SW 1271 (cell line): ENCODE data around the gene HEBP2.
"Not testable (repeated sequence)": the region's sequence is repeated elsewhere in the genome, so short reads cannot be mapped to it uniquely, and the experiment has no call there.

Experiments
- DNase-seq, 2 experiments: peaks; one replicate each; lab custom pipeline; 2025; lab: John Stamatoyannopoulos, UW

Gene HEBP2

DNA sequence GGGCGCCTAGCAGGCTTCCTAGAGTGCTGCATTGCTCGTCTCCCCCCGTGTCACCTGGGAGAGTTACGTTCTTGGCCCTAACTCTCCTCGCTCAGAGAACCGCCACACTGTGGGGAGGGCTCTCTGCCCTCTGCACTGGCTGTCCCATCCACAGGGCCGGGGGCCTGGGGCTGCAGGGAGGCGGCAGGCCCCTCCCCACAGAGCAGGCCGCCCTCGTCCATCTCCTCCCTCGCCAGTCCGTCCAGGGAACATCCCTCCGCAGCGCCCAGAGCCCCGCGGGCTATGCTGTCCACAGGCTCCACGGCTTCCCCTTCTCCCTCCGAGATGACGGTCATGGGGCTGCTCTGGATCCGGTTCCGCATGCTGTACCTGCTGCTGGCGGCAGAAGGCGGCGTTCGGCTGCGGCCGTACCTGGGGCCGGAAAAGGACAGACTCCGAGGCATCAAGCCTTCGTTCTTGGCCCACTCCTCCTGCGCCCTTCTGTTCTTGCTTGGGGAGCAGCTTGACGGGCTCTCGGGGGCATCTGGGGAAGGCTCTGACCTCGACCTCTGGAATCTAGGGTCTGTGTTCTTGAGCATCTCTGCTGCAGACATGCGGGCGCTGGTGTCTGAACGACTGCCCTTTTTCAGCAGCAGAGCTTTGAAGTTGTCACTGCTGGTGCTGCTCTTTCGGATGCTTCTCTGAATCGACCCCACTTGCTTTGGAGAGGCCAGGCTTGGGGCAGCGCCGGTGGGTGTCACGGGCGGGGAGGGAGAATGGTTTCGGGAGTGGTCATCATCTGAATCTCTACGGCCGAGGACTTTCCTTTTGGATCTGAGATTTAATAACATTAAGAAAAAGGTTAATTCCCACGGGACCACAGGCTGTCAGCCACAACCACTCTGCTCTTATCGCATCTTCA lies 20.2 kb downstream of the HEBP2 start:
- DNase-seq, result no peak

DNA sequence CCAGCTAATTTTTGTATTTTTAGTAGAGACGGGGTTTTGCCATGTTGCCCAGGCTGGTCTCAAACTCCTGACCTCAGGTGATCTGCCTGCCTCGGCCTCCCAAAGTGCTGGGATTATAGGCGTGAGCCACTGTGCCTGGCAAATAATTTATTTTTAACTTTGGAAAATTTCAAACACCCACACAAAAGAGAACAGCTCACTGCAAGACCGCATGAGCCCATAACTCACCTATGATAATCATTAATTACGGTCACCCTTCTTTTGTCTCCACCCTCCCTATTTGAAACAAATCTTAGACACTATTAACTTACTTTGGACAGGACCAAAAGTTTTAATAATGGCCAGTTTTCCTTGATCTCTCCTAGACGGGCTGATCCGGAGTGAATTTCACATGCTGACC lies 21.2 kb downstream of the HEBP2 start:
- DNase-seq, result not testable (repeated sequence)

DNA sequence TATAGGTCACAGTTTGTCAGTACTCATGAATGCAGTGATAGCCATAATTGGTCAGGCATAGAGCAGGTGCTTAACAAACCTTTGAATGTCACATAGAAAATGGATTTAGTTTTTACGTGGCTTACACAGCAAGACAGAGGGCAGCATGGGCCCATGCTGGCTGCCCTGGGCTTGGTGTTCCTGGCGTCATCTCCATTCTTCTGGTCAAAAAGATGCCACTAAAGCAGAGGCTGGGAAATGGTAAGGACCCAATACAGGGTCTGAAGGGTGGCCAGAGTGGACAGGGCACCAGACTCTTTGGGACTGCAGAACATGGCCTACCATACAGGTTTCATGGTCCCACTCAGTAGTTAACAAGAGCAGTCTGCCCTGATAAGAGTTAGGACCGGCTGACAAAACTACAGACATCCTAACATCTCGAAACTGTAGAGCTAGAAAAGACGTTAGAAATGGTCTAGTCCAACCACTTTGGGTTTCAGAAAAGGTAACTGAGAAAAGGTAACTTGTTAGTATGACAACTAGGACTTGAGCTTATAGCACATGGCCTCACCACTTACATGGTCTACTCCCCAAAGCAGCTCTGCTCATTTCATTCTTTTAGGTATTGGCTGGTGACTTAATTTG lies 22.6 kb downstream of the HEBP2 start:
- DNase-seq, result no peak

DNA sequence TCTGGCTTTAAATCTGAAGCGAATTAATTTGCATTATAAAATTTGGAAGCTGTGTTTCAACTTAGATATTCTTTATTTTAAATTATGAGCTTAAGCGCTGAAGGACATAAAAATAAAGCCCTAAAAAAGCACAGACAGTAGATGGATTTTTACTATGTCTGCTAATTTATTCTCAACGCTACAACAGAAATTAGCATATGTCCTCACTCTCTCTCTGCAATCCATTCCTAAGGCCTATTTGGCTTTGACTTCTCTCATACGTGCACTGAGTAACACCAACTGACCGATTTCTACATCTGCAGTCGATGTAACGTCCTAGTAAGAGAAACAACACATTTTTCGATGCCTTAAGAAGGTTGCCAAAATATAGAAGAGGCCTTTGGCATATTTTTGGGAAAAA lies 23.7 kb downstream of the HEBP2 start:
- no peak for DNase-seq

DNA sequence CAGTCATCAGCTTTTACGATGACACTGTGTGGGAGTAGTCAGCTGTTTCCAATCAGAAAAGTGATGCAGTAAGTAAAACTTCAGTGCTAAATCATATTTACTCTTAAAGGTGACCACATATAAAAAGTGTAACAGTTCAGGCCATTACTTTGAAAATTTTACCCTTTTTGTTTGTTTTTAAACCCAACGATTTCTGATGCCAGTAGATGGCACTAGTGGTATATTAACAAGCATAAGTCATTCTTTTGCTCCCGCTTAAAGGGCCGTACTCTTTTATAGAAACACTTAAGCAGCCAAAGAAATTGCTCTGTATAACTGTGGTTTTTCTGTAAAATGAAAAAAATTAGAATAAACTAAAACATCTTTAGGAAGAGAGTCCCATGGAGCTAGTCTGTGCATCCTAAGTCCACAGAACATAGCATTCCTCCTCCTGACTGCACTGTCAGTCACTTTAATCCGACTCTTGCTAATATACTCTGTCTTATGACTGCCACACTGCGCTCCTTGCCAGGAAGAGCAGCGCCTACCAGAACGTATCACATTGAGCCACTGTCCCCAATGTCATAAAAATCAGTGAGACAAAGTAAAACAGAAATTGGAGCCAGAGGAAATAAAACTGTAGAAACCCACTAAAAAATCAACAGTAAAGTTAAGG lies 25.0 kb downstream of the HEBP2 start:
- DNase-seq, result peak in 1 of 2 experiments; percentile 58

DNA sequence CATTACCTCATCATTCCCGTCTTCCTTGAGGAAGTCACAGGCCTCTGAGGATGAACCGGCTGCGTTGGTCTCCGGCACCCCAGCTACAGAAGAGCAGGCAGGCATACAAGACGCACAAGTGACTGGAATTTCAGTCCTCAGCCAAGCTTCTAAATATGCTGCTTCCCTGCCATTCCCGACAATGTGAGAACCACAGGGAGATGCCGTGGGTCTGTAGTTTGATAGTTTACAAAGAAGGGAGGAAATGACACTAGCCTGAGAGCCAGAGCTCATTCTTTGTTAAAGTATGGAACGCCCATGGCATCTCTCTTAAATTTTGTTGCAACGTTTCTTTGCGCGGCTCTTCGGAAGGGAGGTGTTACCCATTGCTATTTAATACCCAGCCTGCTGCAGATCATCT lies 25.7 kb downstream of the HEBP2 start:
- DNase-seq, result no peak

DNA sequence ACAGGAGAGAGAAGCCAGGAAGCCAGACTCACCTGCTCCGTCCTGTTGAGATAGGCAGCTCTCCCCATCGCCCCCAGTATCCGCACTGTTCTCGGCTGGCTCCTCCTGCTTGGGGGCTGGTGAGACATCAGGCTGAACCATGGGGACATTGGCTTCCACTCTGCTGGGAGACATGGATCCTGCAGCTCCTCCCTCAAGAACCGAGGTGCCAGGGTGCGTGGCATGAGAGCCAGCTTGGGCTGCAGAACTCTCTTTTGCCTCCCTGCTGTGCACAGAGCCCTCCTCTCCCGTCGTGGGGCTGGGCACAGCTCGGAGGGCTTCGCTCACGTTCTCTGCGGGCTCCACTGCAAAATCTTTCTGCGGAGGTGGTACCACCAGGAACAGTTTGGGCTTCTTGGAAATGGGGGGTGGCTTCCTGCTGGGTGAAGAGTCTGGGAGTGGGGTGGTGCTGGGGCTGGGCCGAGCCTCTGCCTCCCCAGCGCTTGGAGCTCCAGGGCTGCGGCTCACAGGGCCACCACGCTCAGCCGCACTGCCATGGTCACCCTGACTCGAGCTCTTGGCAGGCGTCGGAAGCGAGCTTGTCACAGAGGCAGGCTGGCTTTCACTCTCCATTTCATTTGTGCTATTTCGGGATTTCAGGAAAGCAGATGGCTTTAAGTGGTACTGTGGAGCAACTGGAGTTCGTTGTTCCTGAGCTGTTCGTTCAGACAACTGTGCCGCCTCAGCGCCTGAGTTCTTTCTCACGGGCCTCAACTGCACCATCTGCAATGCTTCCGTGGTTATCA lies 26.5 kb downstream of the HEBP2 start:
- DNase-seq, result no peak

DNA sequence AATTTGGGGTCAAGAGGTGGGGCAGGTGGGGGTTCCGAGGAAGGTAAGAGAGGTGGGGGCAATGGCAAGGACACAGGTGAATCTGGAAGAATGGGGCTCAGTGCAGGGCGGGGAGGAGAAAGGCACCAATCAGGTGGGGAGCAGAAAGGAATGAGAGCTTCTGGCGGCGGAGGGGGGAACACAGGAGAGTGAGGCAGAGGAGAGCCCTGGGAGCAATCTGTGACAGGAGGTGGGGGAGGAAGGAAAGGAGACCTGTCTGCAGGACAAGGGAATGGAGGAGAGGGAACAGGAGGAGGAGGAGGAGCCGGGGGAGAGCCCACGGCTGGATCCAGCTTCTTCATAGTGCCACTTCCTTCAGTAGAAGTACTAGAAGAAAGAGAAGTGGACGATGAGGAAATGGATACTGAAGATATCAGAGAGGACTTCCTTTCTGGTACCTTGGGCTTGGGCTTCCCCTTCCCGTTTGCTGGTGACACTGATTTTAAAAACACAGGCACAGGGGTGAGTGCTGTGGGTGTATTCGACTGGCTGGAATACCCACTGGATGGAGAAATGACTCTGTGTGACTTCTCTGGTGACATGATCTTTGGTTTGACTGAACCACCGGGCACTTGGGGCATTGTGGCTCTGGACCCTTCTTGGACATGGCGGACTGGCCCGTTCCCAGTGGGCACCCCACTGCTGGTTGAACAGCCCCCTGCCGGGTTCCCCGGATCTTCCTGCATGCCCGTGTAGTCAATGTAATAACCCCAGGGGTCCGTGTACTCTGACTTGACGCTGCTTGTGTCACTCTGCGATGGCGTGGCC lies 27.4 kb downstream of the HEBP2 start:
- no peak for DNase-seq

DNA sequence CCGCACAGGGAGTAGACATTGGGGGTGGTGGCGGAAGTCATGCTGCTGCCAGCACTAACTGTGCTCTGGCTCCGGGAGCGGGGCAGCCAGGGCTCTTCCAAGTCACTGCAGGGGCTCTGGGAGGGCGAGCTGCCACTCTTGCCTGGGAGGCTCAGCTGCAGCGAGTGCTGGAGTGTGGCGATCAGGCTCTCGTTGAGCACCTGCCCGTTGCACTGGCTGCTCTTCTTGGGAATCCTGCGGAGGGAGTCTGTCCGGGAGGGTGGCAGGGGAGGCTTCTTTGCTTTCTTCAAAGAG lies 28.0 kb downstream of the HEBP2 start:
- DNase-seq, result no peak

DNA sequence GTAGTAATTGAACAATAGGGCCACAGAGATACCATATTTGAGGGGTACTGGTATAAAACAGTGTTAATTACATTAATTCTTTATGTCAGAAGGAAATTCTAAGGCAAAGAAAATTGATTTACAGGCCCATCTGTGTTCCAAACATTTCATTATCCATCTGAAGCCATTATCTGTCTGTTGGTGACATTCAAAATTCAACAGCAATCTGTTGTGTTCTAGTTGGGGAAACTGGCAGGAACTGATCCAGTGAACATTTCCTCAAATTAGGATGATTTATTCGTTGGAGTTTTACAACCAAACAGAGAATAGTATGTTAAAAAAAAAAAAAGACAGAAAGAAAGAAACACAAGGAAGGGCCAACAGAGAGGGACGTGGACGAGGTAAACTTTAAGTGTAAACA lies 30.1 kb downstream of the HEBP2 start:
- no peak for DNase-seq

DNA sequence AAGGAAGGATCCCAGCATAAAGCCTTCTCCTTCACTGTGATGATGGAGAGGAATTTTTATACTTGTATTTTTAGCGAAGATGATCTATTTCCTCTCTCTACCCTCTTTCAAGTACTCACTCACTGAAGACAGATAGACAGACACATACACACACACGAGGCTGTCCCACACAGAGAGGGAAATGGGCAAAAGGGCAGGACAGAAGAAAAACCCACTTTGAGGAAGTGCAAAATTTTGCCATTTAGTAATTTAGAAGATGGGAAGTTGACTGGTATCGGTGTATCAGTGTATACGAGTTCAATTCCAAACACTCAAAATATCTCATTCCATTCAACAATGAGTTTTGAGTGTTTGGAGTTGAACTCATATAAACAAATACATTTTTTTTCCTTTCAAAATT lies 30.9 kb downstream of the HEBP2 start:
- no peak for DNase-seq

DNA sequence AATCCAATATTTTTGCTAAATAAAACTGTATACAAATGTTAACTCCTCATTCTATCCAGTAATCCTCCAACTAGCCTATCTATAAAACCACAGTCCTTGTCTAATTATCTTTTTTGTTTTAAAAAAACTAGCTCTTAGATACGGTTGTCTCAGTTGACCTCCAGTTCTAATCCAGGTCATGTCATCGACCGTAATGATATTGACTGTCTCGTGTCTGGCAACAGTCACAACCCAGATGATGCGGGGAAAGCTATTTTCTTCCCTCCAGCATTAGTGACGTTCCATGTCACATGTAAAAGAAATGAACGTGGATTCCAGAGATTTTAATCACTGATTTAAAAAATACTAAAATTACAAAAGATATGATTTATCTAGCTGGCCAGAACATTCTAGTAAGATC lies 35.5 kb downstream of the HEBP2 start:
- DNase-seq, result no peak

DNA sequence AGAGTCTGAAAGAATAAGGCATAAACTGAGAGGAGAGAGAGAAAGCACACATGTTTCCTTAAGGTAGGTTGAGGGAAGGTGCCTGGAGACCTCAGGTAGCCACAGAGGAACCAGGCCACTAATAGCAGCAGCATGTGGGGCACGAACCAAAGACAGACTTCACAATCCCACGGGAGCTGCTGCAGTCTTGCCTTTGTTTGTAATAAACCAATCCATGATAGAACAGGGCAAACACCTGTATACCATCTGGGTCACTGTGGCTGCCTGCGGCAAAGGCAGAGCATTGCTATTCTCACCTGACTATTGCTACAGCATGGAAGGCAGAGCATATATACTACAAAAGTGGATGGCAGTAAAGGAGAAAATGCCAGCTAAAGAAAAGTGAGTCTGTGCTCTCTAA lies 36.3 kb downstream of the HEBP2 start:
- DNase-seq, result no peak

DNA sequence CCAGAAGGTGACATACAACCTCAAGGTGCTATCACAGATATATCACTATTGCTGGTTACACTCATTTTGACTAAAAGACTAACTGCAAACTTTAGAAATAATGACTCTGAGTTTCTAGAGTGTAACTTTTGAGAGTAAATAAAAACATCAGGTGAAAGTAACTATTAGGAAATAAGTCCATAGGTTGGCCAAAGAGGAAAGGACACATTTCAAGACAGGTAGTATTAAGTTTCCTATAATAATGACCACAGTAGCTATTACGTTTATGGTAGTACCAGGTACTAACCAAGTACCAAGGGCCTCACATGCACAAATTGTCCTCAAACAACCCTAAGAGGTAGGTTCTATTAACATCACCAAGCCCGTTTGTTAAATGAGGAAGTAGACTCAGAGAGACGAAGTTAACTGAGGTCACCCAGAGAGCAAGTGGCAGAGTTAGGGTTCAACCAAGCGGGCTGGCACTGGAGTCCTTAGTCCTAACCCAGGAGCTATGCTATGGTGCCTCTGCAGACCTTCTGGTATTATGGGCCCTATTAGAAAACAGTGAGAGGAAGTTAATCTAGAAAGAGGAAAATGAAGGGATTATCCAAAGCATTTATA lies 36.8 kb downstream of the HEBP2 start:
- DNase-seq, result no peak

DNA sequence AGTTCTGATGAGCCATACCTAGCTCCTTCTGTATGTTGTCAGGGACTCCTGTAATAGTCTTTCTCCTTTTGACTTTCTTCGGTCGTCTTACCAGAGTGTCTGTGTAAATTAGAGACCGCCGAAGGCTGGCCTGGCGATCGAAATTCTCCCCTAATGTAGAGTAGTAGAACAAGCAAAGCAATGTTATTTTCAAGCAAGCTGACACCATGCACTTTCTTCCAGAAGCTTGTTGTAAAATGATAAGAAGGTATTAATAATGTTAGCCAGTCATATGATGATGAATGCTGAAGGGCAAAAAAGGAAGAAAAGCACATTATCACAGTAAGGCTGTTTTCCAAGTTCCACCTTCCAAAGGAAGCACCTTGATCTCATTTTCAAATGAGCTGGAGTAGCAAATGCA lies 37.9 kb downstream of the HEBP2 start:
- no peak for DNase-seq

DNA sequence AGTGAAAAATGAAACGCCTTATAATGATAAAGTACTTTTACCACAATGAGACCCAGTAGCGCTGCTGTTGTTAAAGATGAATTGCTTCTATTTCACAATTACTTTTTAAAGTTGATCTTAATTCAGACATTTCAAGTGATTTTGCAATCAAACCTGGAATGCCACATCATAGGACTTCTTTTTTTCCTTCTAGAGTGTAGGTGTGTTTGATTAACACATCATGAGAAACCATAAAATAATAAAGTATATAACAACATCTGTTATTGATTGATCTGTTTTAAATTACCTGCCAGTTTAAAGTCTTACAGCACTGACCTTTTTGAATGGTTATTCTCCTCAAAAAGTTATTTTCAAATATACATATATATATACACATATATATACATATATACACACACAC lies 38.6 kb downstream of the HEBP2 start:
- DNase-seq, result no peak

DNA sequence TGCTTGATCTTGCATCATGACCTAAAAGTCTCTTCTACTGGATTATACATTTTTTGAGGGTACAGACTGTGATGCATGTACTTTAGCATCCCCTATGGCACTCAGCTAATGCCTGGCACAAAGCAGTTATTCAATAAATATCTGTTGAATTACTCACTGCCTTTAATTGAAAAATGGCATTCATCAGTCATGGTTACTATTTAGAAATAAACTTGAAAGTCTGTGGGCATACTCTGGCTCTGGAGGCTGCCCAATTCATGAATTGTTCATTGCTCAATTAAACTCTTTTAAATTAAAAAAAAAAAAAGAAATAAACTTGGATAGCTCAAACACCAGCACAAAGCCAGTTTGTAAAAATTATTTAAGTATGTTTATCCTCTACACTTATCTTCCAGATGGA lies 40.0 kb downstream of the HEBP2 start:
- DNase-seq, result no peak

DNA sequence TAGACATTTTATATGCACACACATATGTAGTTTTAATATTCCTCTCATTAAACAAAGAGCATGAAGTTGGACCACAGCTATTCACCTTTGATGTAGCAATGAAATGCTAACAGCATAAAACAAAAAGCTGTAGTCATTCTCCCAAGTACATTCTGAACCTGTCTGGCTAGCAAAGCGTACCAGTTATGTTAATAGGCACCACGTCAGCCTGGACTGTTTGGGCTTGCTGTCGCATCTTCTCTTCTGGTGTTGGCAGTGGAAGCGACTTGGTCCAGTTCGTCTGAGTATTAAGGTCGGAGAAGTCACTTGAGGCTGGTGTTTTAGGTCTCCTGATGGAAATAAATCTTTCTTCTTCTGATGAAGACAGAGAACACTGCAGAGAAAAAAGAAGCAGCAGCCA lies 42.8 kb downstream of the HEBP2 start:
- no peak for DNase-seq

DNA sequence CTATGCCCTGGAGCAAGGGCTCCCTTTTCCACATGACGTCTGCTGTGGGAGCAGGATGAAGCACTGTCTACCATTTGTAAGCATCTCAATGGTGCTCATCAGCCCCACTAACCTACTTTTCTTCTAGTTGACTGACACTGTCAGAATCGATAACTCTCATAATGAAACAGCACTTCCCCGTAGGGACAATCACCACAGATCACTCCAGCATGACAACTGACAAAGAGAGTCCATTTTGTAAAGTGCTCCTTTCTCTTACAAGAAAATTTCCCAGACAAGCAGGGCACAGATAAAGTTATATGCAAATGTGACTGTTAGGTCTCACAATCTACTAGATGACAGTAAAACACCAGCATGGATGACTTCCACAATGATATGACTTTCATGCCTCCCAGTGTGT lies 46.4 kb downstream of the HEBP2 start:
- no peak for DNase-seq

DNA sequence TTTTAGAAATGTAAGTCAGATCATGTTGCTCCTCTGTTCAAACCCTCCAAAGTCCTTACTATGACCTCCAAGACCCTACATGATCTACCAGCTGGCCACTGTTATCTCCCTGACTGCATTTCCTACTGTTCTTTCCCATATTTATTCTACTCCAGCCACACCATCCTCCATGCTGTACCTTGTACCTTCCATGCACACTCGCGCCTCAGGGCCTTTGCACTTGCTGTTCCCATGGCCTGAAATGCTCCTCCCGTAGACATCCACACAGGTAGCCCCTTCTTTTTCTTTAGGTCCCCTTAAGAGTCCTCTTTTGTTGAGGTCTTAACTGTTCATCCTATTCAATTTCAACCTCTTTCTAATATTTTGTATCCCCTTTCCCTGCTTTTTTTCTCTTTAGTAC lies 47.0 kb downstream of the HEBP2 start:
- no peak for DNase-seq

DNA sequence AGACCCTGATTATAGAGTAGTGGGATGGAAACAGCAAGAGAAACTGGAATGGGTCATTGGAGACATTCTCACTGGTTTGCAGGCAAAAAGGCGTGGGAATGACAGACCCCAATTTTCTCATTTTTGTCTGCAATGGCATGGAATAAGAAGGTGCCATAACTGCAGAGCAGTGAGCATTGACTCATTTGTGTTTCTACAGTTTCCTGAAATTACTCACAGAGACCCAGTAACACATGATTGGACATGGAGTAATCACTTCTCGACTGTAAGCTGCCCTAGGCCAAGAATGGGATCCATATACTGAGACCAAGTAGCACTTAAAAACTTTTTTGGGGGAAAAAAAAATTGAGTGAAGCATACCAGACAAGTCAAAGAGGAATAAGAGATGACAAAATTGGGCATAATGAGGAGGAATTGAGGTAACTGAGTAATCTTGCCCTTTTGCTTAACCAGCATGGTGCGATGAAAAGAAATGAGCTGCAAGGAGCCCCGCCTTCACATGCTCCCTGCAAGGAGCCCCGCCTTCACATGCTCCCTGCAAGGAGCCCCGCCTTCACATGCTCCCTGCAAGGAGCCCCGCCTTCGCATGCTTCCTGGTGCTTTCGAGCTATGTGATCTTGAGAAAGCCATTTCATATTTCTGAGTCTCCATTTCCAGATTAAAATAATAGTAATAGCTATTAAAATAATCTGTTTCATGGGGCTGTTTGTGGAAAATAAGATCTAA lies 51.1 kb downstream of the HEBP2 start:
- DNase-seq, result no peak
